AG04449 (cell line): ENCODE data around the gene RORC.

ENCODE experiments used
- CTCF ChIA-PET: fragments of 350-600 bp; formaldehyde crosslinking; extraction: SDS; loops from one replicate; lab custom pipeline; 2021; ENCODE audit warnings: antibody characterized with exemption; lab: Yijun Ruan, JAX
- POLR2A ChIA-PET: fragments of 400-600, 350-600 bp; formaldehyde crosslinking; extraction: SDS; loops from one replicate; lab custom pipeline; 2020; ENCODE audit warnings: antibody characterized with exemption, inconsistent platforms; lab: Yijun Ruan, JAX
- DNase-seq: peaks from one replicate; pipeline ENCODE4 v3.0.0-alpha.2; 2010; ENCODE audit warnings: low read depth, low spot score
- H3K4me3 ChIP-seq: 2 replicates; pipeline ENCODE4 v1.5.1; 2011; ENCODE audit warnings: low read depth, mild to moderate bottlenecking, control low read depth, low read length
- CTCF ChIP-seq: IDR thresholded peaks from one replicate; pipeline ENCODE4 v1.5.1; 2011; ENCODE audit warnings: mild to moderate bottlenecking, moderate library complexity, low read length, control low read depth, inconsistent platforms; ENCODE audit not compliant: insufficient read depth; ENCODE audit errors: missing control alignments

RORC gene

DNA sequence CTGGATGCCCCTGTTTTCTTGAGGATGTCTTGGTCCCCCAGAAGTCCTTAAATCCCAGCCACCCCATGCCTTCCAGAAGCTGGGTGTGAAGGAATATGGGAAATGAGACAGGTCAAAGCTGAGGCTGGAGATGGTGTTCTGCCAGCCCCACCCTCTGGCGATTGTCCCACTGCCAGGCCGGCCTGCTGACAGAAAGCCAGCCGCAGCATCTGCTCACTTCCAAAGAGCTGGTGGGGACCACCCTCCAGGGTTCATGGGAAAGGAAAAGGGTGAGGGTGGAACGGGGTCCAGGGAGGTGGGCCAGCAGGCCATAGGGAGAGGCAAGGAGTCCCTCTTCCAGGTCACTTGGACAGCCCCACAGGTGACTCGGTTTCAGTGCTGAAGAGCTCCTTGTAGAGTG, 24.5 kb downstream of the RORC start:
- no peak for TF ChIP-seq CTCF
- H3K4me3 ChIP-seq, result no peak overlapping the region
- POLR2A ChIA-PET, result no interaction called here
- CTCF ChIA-PET, result no interaction called here
- DNase-seq, result no peak

GRCh38 chr1:151806170-151806569, 25.4 kb downstream of the RORC start:
- TF ChIP-seq CTCF, result no peak
- DNase-seq, result no peak
- CTCF ChIA-PET, result no interaction called here

DNA sequence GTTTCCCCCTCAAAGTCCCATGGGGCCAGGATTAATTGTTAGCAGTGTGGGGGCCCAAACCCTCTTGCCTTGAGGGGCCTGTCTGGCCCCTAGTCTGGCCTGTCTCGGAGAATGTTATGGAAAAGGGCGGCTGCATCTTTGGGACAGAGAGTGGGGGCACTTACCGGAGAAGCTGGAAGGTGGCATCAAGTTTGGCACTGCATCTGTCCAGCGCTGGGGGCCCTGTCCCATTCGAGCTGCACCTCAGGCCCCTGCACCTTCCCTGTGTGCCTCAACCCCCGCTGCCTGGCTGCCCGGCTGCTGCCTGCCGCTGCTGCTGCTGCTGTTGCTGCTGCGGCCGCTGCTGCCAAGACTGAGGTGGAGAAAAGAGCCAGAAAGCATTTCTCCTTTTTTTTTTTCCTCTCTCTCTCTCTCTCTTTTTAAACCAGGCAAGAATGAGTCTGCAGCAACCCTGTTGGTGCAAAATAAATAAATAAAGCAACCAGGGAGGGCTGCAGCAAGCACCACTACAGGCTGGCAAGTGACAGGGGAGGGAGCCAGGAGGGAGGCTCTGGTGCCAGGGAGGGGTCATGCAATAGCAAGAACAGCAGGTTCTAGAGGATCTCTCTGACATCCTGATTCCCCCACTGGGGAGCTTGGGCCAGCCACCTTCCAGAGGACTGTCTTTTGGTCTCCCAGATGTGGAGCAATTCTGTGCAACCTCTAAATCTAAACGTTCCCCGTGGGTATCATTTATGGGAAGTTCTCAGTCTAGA, 26.4 kb downstream of the RORC start, which contains the start of gene LINGO4:
Gene LINGO4 (minus strand): TSS at position 354 of the 755 bp plus-strand sequence. CDS start 2,715 bp downstream, outside the sequence.
- no peak within 1 kb of the TSS for H3K4me3 ChIP-seq
- no peak for TF ChIP-seq CTCF
- CTCF ChIA-PET, result no interaction called here
- no peak for DNase-seq
- POLR2A ChIA-PET, result no interaction called here

More at GRCh38 chr1:151806170-151806569, 25.4 kb downstream of the RORC start:
- no peak overlapping the region for H3K4me3 ChIP-seq
- POLR2A ChIA-PET, result no interaction called here

GRCh38 chr1:151803915-151804314, 27.7 kb downstream of the RORC start:
- ChIA-PET CTCF (no interaction called here), POLR2A (no interaction called here)
- no peak for DNase-seq
- no peak overlapping the region for H3K4me3 ChIP-seq
- TF ChIP-seq CTCF, result no peak

DNA sequence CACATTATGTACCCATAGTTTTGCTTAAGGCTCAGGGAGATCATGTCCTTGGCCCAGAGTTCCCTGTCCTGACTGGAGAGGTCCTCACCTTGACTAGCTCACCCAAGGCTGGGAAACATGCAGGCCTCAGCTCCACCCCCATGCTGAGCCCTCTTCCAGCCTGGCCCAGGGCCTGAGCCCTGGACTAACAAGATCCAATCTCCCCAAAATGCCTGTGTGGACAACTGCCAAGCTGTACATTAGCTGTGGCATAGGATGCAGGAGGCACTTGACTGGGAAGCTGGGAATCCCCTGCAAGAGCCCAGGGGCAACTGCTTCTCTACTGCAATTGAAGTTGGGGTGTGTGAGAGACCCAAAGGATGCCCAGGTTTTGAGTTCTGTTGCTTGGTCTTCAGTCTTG, 28.4 kb downstream of the RORC start:
- no peak for DNase-seq
- no peak for TF ChIP-seq CTCF
- H3K4me3 ChIP-seq, result no peak overlapping the region
- ChIA-PET POLR2A (no interaction called here), CTCF (no interaction called here)

DNA sequence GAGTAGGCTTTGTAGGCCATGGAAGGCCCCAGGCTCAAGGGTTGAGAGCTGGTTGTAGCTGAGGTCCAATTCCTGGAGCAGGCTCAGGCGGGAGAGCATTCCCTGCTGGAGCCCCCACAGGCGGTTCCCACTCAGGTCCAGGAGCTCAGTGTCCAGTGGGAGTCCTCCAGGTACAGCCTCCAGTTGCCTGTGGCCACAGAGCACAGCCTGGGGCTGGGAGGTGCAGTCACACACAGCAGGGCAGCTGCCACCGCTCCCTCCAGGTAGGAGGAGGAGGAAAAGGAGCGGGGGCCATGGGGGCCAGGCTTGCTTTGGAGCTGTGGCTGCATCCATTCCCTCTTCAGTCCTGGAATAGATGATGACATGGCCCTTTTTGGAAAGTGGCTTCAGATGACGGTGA, 29.2 kb downstream of the RORC start:
- TF ChIP-seq CTCF, result no peak
- ChIA-PET CTCF (no interaction called here), POLR2A (no interaction called here)
- H3K4me3 ChIP-seq, result no peak overlapping the region
- DNase-seq, result no peak
